ENCODE measurements around the gene SLC4A1AP.
"Not testable (repeated sequence)": the region's sequence is repeated elsewhere in the genome, so short reads cannot be mapped to it uniquely, and the experiment has no call there.

SLC4A1AP gene

DNA sequence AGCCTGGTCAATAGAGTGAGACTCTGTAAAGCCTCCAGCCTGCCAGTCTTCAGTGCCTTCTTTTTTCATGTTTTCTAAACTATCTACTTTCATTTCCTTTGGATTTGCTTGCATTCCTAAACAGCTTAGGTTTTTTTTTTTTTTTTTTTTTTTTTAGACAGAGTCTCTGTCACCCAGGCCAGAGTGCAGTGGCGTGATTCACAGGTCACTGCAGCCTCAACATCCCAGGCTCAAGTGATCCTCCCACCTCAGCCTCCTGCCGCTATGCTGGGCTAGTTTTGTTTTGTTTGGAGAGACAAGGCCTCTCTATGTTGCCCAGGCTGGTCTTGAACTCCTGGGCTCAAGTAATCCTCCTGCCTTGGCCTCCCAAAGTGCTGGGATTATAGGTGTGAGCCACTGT lies 33.4 kb upstream of the SLC4A1AP start:
- H3K9ac ChIP-seq (ENCODE audit: low read depth, low read length); H3K27me3 ChIP-seq (ENCODE audit: insufficient read depth, low read length): not testable (repeated sequence)

DNA sequence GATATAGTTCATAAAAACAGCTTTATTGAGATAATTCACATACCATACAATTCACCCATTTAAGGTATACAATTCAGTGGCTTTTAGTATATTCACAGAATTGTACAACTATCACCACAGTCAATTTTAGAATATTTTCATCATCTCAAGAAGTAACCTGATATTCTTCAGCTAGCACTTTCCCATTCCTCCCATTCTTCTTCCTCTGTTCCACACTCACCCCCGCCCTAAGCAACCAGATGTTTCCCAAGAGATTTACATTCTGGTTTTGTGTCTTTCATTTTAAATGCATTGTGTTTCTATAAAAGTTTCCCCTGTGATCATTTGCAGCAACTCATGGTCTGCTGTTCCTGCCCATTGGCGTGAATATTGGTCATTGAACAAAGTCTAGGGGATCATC lies 29.4 kb upstream of the SLC4A1AP start:
- peaks cover 86% of the 10 kb centered on the region for H3K36me3 ChIP-seq (ENCODE audit: insufficient read depth, low read depth, low read length)
- H3K27ac ChIP-seq (ENCODE audit: low read length): no peak overlapping the region

More for the DNA sequence above, 33.4 kb upstream of the SLC4A1AP start:
- H3K36me3 ChIP-seq (ENCODE audit: insufficient read depth, low read depth, low read length): peaks cover 51% of the 10 kb centered on the region
- not testable (repeated sequence) for H3K4me1 ChIP-seq (ENCODE audit: insufficient read depth, low read length); H3K27ac ChIP-seq (ENCODE audit: low read length); H3K4me3 ChIP-seq (ENCODE audit: low read length); H3K9me3 ChIP-seq (ENCODE audit: insufficient read depth, low read depth, low read length)

DNA sequence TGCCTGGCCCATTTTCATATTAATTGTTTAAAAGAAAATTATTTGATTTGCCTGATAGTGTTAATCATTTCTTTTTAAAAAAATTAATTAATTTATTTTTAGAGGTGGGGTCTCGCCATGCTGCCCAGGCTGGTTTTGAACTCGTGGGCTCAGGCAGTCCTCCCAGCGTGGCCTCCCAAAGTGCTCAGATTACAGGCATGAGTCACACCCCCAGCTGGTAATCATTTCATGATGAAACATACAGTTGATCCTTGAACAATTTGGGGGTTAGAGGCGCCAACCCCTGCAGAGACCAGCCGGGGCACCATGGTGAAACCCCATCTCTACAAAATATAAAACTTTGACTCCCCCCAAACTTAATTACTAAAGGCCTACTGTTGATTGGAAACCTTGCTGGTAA lies 26.9 kb upstream of the SLC4A1AP start:
- no peak overlapping the region for H3K9ac ChIP-seq (ENCODE audit: low read depth, low read length)
- H3K4me1 ChIP-seq (ENCODE audit: insufficient read depth, low read length): no peaks in the 10 kb centered on the region
- no peak overlapping the region for H3K27ac ChIP-seq (ENCODE audit: low read length)
- no peak overlapping the region for H3K4me3 ChIP-seq (ENCODE audit: low read length)
- H3K27me3 ChIP-seq (ENCODE audit: insufficient read depth, low read length): no peaks in the 10 kb centered on the region
- peaks cover 94% of the 10 kb centered on the region for H3K36me3 ChIP-seq (ENCODE audit: insufficient read depth, low read depth, low read length)
- no peaks in the 10 kb centered on the region for H3K9me3 ChIP-seq (ENCODE audit: insufficient read depth, low read depth, low read length)

More for the DNA sequence above, 29.4 kb upstream of the SLC4A1AP start:
- Histone ChIP-seq H3K27me3 (ENCODE audit: insufficient read depth, low read length) (no peaks in the 10 kb centered on the region), H3K9me3 (ENCODE audit: insufficient read depth, low read depth, low read length) (no peaks in the 10 kb centered on the region), H3K4me1 (ENCODE audit: insufficient read depth, low read length) (no peaks in the 10 kb centered on the region), H3K4me3 (ENCODE audit: low read length) (no peak overlapping the region), H3K9ac (ENCODE audit: low read depth, low read length) (no peak overlapping the region)

DNA sequence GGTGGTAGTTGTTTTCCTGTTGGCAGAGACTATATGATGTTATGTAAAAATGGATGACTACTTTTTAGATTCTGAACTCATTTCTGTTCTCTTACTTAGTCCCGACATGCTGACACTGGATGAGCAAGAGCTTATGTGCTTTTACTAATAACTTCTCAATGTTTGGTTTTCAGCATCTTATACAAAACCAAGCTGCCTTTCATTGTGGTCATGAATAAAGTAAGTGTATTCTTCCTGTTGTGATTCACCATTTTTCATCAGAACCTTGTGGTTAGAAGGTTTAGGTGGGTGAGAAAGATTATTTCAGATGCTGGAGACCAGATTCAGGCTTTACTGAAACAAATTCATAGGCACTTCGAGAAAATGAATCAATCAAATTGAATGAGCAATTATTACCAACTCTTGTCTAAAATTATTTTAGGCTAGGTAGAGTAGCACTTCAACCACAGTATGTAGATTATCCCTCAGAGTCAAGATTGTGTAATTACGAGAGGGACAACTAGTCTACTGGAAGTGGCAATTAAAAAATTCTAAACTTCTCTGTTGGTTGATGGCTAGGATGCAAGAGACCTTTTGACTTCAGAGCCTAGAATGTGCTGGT lies 25.6 kb upstream of the SLC4A1AP start:
- Histone ChIP-seq H3K4me3 (ENCODE audit: low read length) (no peak overlapping the region), H3K27ac (ENCODE audit: low read length) (no peak overlapping the region), H3K36me3 (ENCODE audit: insufficient read depth, low read depth, low read length) (peaks cover 91% of the 10 kb centered on the region), H3K4me1 (ENCODE audit: insufficient read depth, low read length) (no peaks in the 10 kb centered on the region), H3K9ac (ENCODE audit: low read depth, low read length) (no peak overlapping the region), H3K9me3 (ENCODE audit: insufficient read depth, low read depth, low read length) (no peaks in the 10 kb centered on the region), H3K27me3 (ENCODE audit: insufficient read depth, low read length) (no peaks in the 10 kb centered on the region)

DNA sequence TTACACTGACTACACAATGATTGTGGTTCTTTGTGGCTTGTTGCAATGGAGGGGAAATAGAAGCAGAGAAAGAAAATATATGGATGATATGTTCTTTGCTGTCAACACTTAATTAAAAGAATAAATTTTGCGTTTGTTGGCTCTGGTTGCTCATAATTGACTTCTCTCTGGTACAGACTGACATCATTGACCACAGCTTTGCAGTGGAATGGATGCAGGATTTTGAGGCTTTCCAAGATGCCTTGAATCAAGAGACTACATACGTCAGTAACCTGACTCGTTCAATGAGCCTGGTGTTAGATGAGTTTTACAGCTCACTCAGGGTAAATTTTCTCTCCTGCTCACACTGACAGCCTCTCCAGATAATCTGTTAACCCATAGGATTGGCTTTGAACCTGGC lies 25.0 kb upstream of the SLC4A1AP start:
- no peak overlapping the region for H3K9ac ChIP-seq (ENCODE audit: low read depth, low read length)

DNA sequence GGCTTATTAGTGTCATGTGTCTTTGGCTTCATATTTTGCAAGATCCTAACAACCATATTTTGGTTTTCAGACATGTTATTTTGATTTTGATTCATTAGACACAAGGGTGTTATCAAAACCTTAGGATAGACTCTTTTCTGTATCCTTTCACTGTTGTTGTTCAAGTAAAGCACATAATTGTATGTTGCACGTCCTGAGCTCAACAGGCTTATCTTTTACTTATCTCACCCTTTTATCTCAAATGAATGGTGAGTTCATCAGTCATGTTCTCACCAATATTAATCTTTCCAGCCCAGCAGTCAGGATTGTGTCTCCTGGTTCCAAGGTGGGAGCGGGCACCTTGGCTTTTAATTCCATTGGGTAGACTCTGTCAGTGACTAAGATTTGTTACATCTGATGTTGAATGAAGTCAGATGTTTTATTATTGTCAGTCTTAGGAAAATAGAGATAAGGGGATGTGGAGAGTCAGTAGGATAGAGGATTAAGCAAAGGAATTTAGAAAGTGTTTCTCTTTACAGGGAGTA lies 22.9 kb upstream of the SLC4A1AP start:
- H3K9ac ChIP-seq (ENCODE audit: low read depth, low read length): no peak overlapping the region
- H3K36me3 ChIP-seq (ENCODE audit: insufficient read depth, low read depth, low read length): peaks cover 86% of the 10 kb centered on the region
- no peaks in the 10 kb centered on the region for H3K9me3 ChIP-seq (ENCODE audit: insufficient read depth, low read depth, low read length)
- no peak overlapping the region for H3K27ac ChIP-seq (ENCODE audit: low read length)
- no peaks in the 10 kb centered on the region for H3K4me1 ChIP-seq (ENCODE audit: insufficient read depth, low read length)
- H3K4me3 ChIP-seq (ENCODE audit: low read length): no peak overlapping the region
- no peaks in the 10 kb centered on the region for H3K27me3 ChIP-seq (ENCODE audit: insufficient read depth, low read length)

More for the DNA sequence above, 25.0 kb upstream of the SLC4A1AP start:
- Histone ChIP-seq H3K4me1 (ENCODE audit: insufficient read depth, low read length) (no peaks in the 10 kb centered on the region), H3K4me3 (ENCODE audit: low read length) (no peak overlapping the region), H3K36me3 (ENCODE audit: insufficient read depth, low read depth, low read length) (peaks cover 90% of the 10 kb centered on the region), H3K27ac (ENCODE audit: low read length) (no peak overlapping the region), H3K9me3 (ENCODE audit: insufficient read depth, low read depth, low read length) (no peaks in the 10 kb centered on the region), H3K27me3 (ENCODE audit: insufficient read depth, low read length) (no peaks in the 10 kb centered on the region)

DNA sequence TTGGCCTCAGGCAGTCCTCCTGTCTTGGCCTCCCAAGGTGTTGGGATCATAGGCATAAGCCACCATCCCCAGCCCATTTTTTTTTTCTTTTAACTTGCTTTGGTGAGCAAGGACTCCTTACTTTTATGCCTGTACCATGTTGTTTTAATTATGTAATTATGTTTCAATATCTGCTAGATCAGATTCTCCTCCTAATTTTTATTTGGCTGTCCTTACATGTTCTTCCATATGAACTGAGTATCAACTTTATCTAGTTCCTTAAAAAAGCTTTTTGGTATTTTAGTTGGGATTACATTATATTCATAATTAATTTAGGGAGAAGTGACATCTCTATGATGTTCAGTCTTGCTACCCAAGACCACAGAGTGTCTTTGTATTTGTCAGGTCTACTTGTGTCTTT lies 18.5 kb upstream of the SLC4A1AP start:
- Histone ChIP-seq H3K4me3 (ENCODE audit: low read length) (no peak overlapping the region), H3K4me1 (ENCODE audit: insufficient read depth, low read length) (no peaks in the 10 kb centered on the region), H3K27ac (ENCODE audit: low read length) (no peak overlapping the region), H3K9me3 (ENCODE audit: insufficient read depth, low read depth, low read length) (no peaks in the 10 kb centered on the region), H3K36me3 (ENCODE audit: insufficient read depth, low read depth, low read length) (peaks cover 87% of the 10 kb centered on the region), H3K9ac (ENCODE audit: low read depth, low read length) (no peak overlapping the region), H3K27me3 (ENCODE audit: insufficient read depth, low read length) (no peaks in the 10 kb centered on the region)

DNA sequence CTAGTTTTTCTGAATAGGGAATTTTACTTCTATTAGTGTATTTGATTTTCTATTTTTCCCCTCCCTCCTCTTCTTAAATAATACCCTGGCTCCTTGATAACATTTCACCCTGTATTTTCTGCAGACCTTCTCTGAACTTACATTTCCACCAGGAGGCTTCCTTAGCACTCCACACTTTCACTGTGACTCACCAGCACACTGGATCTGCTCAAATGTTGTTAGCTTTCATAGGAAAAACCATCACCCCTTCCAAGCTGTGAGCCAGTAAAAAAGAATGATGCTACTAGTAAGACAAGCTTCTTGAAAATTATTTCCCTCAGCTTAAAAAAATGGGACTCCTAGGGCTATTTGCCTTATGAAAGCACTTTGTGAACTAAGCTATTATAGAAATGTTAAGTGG lies 16.4 kb upstream of the SLC4A1AP start:
- Histone ChIP-seq H3K4me1 (ENCODE audit: insufficient read depth, low read length) (no peaks in the 10 kb centered on the region), H3K27ac (ENCODE audit: low read length) (no peak overlapping the region), H3K9me3 (ENCODE audit: insufficient read depth, low read depth, low read length) (no peaks in the 10 kb centered on the region), H3K4me3 (ENCODE audit: low read length) (no peak overlapping the region), H3K27me3 (ENCODE audit: insufficient read depth, low read length) (no peaks in the 10 kb centered on the region), H3K9ac (ENCODE audit: low read depth, low read length) (no peak overlapping the region), H3K36me3 (ENCODE audit: insufficient read depth, low read depth, low read length) (peaks cover 85% of the 10 kb centered on the region)

DNA sequence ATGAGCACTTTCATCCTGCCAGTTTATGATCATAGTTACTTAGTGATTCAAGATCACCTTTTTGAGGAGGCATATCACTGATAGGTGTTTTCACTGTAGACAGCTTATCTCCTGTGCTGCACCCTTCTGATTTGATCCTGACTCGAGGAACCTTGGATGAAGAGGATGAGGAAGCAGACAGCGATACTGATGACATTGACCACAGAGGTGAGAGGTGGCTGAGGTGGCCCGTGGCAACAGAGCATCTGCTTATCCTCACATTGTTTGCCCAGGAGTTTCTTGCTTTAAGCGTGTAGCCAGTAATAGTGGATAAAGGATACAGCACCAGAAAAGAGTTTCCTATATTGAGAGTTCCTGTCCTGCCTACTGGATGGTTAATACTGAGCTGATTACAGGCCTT lies 16.0 kb upstream of the SLC4A1AP start:
- Histone ChIP-seq H3K9ac (ENCODE audit: low read depth, low read length) (no peak overlapping the region), H3K4me3 (ENCODE audit: low read length) (no peak overlapping the region), H3K4me1 (ENCODE audit: insufficient read depth, low read length) (no peaks in the 10 kb centered on the region), H3K27ac (ENCODE audit: low read length) (no peak overlapping the region), H3K27me3 (ENCODE audit: insufficient read depth, low read length) (no peaks in the 10 kb centered on the region), H3K9me3 (ENCODE audit: insufficient read depth, low read depth, low read length) (no peaks in the 10 kb centered on the region), H3K36me3 (ENCODE audit: insufficient read depth, low read depth, low read length) (peaks cover 85% of the 10 kb centered on the region)

DNA sequence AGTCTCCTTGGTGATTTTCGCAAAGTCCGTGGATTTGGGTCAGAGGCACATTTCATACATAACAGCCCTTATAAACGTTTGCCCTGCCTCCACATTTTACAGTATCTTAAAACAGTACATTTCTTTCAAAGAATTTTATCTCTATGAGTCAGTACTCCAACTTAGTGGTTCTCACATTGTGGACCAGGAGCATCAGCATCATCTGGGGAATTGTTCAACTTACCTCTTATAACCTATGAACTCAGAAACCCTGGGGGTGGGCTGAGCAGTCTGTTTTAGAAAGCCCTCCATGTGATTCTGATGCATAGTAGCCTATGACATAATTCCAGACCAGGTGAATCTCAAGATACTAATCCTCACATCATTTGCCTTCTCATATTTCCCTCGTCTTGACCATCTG lies 12.6 kb upstream of the SLC4A1AP start:
- H3K36me3 ChIP-seq (ENCODE audit: insufficient read depth, low read depth, low read length): peaks cover 95% of the 10 kb centered on the region
- no peaks in the 10 kb centered on the region; the same call in 1 of the 2 replicates for H3K4me1 ChIP-seq (ENCODE audit: insufficient read depth, low read length)
- no peak overlapping the region for H3K27ac ChIP-seq (ENCODE audit: low read length)
- H3K9ac ChIP-seq (ENCODE audit: low read depth, low read length): no peak overlapping the region
- H3K27me3 ChIP-seq (ENCODE audit: insufficient read depth, low read length): no peaks in the 10 kb centered on the region
- no peaks in the 10 kb centered on the region for H3K9me3 ChIP-seq (ENCODE audit: insufficient read depth, low read depth, low read length)
- no peak overlapping the region for H3K4me3 ChIP-seq (ENCODE audit: low read length)

DNA sequence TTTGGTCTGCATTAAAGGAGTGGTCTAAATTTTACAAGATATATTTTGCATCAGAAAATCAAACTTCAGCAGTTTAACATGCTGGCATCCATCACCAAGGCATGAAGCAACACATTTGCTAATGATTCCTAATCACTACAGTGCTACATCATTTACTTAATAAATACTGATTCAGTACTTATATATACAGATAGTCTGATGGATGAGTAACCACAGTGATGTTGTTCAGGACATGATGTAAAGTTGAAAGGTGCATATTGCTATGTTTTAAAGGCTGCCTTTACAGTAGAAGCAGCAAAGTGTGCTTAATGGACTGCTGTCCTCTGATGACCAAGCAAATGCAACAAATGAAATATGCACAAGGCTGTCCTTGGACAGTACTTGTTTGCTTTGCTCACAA lies 11.3 kb upstream of the SLC4A1AP start:
- no peak overlapping the region for H3K9ac ChIP-seq (ENCODE audit: low read depth, low read length)
- H3K27me3 ChIP-seq (ENCODE audit: insufficient read depth, low read length): no peaks in the 10 kb centered on the region
- no peak overlapping the region for H3K27ac ChIP-seq (ENCODE audit: low read length)
- H3K4me3 ChIP-seq (ENCODE audit: low read length): no peak overlapping the region
- H3K9me3 ChIP-seq (ENCODE audit: insufficient read depth, low read depth, low read length): no peaks in the 10 kb centered on the region
- H3K36me3 ChIP-seq (ENCODE audit: insufficient read depth, low read depth, low read length): peaks cover 95% of the 10 kb centered on the region
- no peaks in the 10 kb centered on the region; the same call in 1 of the 2 replicates for H3K4me1 ChIP-seq (ENCODE audit: insufficient read depth, low read length)

DNA sequence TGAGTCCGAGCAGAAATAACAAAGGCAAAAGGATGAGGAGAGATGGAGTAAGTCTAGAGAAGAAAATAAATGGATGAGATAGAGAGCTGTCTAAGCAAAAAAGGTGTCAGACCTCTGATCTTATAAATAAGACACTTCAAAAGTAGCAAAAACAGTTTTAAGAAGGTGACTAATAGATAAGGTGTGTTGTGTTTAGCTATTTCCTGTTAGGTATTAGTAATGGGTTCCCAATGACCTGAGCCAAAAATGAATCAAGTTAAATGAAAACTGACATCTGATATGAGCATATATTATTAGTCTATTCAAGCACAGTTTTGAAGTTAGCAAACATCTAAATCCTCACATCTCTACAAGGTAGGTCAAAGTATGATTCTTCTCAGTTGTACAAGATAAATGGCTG lies 10.9 kb upstream of the SLC4A1AP start:
- Histone ChIP-seq H3K36me3 (ENCODE audit: insufficient read depth, low read depth, low read length) (peaks cover 95% of the 10 kb centered on the region), H3K4me3 (ENCODE audit: low read length) (no peak overlapping the region), H3K9ac (ENCODE audit: low read depth, low read length) (no peak overlapping the region), H3K9me3 (ENCODE audit: insufficient read depth, low read depth, low read length) (no peaks in the 10 kb centered on the region), H3K27ac (ENCODE audit: low read length) (no peak overlapping the region), H3K4me1 (ENCODE audit: insufficient read depth, low read length) (no peaks in the 10 kb centered on the region; the same call in 1 of the 2 replicates), H3K27me3 (ENCODE audit: insufficient read depth, low read length) (no peaks in the 10 kb centered on the region)

All from iPS-20b (cell line).